CD4-positive, alpha-beta T cell treated with Interleukin-17A for 1 hour (primary cell): ENCODE data around the gene ABHD6.
"Not testable (repeated sequence)": the region's sequence is repeated elsewhere in the genome, so short reads cannot be mapped to it uniquely, and the experiment has no call there.

Source experiments
- DNase-seq: peaks from one replicate; pipeline ENCODE4 v3.0.0-alpha.2; 2020

The ABHD6 gene

DNA sequence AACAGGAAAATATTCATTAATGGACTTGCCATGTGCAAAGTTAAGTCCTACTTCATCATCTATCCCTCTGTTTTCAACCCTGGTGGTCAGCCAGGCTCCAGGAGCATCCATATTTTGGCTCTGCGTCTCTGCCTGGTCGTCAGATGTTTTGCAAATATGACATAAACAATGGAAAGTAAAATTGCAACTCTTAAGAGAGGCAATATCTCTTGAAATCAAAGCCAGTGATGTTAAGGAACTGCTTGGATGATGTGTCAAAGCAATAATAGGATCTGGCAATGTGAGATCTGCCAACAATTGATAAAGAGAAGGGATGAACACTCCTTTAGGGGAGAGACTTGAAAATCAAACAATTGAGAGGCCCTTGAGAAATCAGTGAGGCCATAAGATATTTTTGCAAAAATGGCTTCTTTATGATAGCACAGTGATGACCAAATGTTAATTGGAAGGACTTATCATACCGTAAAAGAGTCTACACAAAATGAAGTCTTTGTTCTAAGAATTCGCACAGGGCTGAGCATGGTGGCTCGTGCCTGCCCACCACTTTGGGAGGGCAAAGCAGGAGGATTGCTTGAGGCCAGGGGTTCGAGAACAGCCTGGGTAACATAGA is 6.5 kb downstream of the ABHD6 start:
- DNase-seq: no peak

DNA sequence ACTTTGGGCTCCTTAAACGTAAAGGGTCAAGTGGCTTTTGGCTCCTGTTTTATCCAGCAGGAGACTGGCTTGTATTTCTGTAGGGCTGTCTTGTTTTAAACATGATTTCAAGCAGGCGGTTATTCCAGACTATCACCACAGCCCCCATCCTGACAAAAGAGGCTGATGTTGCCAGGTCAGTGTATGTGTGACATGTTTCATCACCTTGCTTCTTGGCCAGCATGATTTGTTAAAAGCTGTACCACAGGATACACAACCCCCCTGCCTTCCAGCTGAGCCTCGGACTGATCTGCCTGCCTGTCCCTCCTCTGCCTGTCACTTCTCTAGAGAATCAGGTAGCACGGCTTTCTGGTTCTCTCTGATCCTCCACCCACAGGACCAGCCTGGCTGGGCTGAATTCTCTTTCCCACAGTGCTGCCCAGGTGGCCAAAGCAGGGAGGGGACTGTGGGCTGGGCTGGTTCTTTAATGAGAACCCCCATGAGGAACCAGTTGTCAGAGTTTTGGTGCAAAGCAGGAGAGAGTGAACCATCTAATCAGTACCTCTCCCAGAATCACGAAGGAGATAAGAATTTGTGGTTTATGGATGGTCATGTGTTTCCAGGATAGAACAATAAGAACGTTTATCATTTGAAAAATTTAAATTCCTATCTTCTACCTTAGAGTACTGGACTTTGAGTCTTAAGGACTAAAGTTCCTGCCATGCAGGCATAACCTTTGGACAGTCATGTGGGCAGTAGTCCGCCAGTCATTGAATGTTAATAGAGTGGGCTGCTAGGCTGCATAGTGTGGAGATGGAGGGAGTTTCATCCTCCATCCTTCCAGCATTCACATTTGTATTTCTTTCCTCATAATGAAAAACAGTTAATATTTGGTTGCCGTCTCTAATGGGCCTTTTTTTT is 8.8 kb downstream of the ABHD6 start:
- no peak for DNase-seq

DNA sequence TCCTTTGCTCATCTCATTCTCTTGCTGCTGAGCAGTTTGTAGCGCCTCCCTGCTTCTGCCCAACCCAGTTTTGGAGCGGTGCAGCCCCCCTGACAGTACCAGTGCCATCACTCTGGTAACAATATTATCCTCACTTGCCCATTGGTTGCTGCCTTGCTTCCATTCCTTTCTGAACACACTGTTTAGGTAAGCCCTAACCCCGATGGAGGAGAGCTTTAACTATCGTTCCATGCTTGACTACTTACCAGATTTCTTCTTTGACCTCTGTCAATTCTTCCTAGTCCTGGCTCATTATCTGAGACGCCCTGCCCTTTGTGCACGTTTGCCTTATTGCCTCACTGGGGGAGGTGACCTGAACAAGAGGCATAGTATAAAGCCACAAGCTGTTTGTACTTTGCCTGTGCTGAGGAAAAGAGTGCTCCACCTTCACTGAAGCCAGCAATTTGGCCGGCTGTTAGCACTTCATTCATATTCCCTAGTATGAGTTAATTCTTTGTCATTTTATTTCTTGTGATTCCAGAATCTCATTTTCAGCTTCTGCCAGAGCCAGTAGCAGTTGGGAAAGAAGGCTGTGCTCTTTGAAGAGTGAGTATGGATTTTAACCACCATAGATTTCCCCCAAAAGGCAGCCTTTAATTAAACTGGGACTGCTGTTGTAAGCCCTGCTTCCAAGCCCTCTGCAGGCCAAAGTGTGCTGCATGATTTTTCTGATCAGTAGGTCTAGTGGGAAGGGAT is 11.9 kb downstream of the ABHD6 start:
- no peak for DNase-seq

DNA sequence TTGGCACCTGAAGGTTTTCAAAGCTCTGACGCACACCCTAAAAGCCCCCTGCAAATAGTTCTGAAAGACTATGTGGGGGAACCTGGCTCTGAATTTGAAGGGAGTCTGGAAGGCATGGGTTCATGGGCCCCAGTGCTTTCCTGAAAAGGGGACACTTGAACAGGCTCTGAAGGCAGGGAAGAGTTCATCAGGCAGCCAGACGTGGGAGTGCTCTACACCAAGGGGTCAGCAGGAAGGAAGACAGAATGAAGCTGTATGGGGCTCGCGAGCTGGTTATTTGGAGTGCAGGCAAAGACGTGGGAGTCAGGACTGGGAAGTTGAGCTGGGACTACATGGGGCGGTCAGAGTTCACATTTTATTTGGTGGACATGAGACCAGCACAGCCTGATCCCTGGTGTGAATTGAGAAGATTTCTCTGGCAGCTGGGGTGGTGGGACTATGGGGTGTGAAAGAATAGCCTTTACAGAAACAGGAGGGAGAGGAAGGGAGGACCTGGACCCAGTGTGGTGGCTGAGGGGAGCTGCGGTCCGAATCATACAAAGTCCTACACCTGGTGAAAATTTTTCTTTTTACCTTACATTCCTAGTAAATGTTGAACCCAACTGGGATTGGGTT is 12.6 kb downstream of the ABHD6 start:
- DNase-seq: no peak

DNA sequence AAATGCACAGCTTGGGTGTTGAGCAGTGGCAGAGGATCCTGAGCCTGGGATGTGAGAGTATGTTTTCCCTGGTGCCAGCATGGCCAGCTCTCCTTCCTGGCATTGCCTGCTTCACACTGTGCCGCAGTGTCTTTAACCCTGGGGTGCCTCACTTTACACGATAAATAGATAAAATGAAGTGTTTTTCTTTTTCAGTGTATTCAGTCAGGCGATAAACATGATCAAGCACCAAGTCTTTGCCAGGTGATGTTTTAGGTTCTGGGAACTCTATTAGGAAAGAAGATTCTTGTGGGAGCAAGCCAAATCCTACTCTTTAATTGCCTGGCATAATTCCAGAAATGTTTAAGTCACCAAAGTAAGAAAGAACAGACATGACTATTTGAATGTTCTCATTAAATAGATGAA is 14.0 kb downstream of the ABHD6 start:
- no peak for DNase-seq

DNA sequence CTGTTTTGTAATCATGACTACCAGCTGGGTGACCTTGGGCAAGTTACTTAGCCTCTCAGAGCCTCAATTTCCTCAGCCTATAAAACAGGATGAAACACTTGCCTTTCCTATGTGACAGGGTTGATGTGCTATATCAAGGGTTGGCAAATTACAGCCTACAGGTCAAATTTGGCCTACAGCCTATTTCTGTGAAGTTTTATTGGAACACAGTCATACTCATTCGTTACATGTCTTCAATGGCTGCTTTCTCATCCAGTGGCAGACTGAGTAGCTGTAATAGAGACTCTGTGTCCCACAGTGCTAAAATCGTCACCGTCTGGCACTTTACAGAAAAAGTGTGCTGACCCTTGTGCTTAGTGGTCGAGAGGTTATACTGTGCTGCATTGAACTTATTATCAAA is 16.6 kb downstream of the ABHD6 start:
- DNase-seq: no peak

DNA sequence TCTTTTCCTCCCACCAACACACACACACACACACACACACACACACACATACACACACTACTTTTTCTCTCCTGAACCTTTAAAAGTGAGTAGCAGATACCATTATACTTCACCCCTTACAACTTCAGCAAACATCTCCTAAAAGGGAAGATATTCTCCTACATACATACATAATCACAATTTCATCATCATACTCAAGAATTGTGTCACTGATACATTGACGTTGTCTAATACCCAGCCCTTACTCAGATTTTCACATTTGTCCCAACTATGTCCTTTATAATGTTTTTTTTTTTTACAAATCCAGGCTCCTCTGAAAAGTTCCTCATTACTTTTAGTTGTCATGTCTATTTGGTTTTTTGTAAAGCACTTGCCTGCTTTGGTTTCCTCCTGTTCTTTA is 18.5 kb downstream of the ABHD6 start:
- no peak for DNase-seq

DNA sequence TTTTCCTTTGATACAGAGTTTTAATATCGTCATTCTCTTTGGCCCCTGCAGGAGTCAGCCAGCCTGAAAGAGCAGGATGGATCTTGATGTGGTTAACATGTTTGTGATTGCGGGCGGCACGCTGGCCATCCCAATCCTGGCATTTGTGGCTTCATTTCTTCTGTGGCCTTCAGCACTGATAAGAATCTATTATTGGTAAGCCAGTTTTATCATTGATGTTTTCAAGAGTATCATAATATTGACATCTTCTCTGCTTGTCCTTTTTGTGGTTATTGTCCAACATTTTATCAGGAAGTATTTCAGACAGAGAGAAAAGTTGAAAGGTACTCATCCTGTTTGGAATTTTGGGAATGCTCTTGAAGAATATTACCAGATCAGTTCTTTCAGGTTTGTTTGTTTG is 18.9 kb downstream of the ABHD6 start:
- no peak for DNase-seq

DNA sequence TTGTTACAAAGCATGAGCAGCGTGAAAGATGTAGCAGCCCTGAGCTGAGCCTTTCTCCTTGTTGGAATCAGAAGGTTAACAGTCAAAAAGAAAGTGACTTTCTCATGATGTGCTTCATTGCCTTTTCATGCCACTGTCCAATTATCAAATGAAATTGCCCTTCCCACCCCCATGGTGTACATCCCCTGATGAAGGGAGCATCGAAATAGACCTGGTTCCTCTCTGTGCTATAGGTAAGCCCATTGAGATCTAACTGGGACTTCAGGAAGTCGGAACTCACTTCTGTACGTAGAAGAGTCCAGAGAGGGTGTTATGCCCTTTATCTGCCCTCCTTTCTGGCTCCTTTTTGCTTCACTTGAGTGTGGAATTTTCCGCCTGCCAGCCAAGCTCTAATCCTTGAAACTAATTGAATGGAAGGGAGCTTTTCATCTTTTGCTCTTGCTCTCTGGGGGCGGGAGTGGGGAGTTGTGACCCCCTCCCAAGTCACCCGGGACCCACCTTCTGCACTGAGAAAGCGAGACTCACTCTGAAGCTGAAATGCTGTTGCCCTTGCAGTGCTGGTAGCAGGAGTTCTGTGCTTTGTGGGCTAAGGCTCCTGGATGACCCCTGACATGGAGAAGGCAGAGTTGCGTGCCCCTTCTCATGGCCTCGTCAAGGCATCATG is 20.9 kb downstream of the ABHD6 start:
- DNase-seq: no peak

DNA sequence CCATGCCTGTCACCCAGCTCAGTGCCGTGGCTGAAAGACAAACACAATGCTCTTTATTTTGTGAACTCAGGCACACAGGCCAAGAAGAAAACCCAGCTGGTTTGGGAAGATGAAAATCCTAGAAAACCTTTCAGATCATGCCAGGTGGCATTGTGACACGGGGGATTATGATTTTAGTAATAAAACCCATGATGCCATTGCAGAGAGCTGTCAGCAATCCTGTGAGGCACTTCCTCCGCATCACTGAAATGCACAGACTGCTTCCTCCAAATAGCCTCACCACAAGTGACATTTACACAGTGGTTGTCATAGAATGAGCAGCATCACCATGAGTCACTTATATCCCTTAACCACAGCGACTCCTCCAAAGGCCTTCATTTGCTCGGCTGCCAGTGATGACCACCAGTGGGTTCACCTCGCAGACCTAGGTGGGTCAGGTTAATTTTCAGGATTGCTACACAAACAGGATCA is 22.7 kb downstream of the ABHD6 start:
- no peak for DNase-seq

DNA sequence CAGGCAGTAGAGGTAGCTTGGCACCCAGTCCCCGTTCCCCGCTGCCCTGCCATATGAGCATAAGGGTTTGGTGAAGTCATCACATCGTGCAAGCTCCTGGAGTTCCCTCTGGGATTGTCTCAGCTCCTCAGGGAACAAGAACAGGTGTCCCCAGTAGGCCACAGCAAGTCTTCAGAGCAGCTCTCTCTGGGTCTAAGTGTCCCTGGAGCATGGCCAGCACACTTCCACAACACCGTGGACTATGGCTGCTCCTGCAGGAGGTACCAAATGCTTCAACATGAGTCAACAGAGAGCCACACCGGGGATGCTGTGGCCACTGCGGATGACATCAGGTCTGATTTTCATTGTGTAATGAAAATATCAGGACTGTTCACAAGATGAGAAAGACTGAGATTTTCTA is 23.1 kb downstream of the ABHD6 start:
- no peak for DNase-seq

DNA sequence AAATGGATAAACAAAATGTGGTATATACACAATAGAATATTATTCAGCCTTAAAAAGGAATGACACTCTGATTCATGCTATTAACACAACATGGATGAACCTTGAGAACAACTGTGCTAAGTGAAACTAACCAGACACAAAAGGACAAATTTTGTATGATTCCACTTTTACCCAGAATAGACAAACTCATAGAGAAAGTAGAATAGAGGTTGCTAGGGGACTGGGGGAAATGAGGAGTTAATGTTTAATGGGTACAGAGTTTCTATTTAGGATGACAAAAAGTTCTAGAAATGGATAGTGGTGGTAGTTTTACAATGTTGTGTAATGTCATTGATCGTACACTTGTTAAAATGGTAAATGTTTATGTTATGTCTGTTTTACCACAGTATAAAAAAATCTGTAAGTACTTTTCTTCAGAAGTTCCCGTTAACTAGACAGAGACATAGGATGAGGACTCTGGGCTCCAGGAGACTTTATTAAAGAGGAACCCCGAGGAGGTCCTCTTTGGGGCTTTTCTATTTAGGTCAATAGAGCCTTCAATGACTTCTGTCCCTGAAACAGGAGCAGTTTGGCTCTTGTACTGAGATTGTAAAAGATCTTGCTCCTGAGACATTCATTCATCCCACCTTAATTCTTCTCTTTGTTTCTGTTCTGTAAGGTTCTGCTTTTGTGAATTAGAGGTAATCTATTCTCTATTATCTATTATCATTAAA is 24.5 kb downstream of the ABHD6 start:
- DNase-seq: no peak

DNA sequence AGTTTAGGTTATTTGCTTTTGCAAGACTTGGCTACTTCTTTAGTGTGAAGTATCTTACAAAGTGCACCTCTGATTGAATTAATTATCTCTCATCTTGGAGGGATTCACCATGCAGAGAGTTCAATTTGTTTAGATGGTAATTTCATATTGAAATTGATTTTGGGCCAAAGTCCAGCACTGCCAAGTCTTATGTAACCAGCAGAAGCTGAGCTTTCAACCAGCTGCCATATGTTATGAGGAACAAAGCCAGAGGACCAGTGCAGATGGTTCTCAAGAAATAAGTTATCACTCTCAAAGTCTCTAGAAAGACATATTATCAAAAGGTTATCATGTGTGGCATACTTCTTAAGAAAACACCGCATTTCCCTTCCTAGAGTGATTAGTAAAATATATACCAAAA is 29.0 kb downstream of the ABHD6 start:
- no peak for DNase-seq

DNA sequence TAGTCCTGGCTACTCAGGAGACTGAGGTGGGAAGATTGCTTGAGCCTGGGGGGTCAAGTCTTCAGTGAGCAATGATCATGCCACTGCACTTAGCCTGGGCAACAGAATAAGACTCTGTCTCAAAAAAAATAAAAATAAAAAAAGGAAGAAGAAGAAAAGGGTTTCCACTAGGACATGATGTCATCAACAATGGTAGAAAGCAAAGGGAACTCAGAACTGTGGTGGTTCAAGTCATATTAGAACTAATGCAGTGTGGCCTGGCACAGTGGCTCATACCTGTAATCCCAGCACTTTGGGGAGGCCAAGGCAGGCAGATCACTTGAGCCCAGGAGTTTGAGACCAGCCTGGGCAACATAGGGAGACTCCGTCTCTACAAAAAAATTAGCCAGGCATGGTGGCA is 30.0 kb downstream of the ABHD6 start:
- DNase-seq: not testable (repeated sequence)

DNA sequence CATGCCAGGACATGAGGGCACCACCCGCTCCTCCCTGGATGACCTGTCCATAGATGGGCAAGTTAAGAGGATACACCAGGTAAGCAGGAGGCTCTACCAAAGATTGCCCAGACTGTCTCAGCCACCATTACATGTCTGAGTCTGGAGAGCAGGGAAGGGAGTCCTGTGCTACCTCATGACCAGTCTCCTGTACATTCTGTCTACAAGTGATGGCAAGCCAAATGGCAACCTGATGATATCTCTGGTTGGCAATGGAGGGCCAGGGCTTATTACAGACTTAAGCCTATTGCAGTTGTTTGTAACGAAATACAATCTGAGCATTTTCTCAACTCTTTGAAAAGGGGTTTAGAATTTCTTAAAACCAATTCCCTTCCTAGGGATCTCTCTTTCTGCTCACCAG is 31.8 kb downstream of the ABHD6 start:
- no peak for DNase-seq

DNA sequence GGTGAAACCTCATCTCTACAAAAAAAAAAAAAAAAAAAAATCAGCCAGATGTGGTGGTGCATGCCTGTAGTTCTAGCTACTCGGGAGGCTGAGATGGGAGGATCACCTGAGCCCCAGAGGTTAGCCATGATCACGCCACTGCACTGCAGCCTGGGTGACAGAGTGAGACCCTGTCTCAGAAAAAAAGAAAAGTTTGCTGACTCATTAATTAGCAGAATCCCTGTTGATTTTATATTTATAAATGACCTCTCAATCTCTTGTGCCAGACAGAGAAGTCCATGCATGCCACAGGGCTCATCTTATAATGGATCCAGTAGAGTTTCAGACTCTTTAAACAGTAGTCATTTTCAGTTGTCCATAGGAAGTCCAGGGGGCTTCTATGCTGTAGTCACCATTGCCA is 32.9 kb downstream of the ABHD6 start:
- DNase-seq: no peak

DNA sequence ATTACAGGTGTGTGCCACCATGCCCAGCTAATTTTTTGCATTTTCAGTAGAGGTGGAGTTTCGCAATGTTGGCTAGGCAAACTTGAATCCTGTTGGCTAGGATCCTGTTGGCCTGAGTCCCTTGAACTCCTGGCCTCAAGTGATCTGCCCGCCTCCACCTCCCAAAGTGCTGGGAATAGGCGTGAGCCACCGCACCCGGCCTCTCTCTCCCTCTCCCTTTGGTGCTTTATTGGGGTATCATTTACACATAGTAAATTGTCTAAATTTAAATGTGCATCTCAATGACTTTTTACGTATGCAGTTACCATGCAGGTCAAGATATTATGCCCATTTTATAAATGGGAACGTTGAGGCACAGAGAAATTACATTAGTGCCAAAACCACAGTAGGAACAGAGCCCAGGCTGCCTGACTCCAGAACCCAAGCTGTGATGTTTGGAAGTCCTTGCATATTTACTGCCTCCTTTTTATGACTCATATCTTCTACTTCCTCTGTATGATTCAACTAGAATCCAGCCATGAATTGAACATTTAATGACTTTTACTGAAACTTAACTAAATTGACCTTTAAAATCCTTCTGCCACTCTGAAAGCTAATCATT is 34.4 kb downstream of the ABHD6 start:
- DNase-seq: no peak

DNA sequence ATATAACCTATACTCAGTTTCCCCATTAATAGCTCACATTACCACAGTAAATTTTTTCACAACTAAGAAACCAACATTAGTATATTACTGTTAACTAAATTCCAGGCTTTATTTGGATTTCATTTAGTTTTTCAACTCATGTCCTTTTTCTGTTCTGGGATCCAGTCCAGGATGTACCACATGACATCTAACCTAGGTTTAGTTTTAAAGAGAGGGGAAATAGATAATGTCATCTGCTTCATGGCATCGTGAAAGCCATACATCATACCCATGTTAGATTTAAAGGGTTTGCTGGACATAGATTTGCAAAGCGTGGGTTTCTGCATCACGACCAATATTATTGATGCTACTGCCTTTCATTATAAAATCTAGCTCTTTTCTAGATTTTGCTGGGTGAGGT is 35.3 kb downstream of the ABHD6 start:
- no peak for DNase-seq

DNA sequence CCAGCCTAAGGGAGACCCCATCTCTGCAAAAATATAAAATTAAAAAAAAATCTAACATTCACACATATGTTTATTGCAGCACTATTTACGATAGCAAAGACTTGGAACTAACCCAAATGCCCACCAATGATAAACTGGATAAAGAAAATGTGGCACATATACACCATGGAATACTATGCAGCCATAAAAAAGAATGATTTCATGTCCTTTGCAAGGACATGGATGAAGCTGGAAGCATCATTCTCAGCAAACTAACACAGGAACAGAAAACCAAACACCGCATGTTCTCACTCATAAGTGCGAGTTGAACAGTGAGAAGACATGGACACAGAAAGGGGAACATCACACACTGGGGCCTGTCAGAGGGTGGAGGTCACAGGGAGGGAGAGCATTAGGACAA is 35.8 kb downstream of the ABHD6 start:
- not testable (repeated sequence) for DNase-seq

DNA sequence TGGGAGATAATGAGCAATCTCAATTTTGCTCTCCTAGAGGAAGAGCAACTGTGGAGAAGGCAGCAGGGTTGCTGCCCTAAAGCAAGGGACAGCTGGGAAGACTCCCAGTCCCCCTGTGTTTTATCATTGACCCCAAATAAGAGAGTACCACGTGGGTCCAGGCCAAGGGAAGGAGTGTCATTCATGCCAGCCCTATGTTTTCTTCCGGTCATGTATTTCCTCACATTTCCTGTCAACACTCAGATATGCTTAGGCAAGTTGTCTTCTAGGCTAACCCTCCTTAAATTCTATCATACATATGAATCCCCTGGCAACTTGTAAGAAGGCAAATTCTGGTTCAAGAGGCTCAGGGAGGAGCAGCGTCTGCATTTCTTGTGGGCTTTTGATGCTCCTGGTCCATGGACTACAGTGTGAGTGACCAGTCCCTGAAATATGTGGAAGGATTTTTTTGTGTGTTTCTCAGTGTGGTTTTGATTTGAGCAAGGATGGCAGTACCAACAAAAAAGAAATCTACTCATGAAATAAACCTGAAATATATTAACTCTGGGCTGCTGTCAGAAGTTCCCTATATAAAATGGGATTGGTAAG is 36.5 kb downstream of the ABHD6 start:
- no peak for DNase-seq

DNA sequence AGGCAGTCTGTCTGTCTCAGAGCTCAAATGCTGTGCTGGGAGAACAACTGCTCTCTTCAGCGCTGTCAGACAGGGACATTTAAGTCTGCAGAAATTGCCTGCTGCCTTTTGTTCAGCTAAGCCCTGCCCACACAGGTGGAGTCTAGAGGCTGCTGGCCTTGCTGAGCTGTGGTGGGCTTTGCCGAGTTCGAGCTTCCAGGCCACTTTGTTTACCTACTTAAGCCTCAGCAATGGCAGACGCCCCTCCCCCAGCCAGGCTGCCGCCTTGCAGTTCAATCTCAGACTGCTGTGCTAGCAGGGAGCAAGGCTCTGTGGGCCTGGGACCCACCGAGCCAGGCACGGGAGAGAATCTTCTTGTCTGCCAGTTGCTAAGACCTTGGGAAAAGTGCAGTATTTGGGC is 43.5 kb downstream of the ABHD6 start:
- no peak for DNase-seq
